PFSK-1 (cell line): Measurements from ENCODE around the gene NOL3.

Experiments used
- FOXP2 ChIP-seq: optimal IDR thresholded peaks from 2 replicates; pipeline ENCODE3; 2011; ENCODE audit warnings: borderline replicate concordance, control low read depth, inconsistent platforms; ENCODE audit not compliant: insufficient read depth; ENCODE audit errors: extremely low read length, extremely low read depth
- POLR2AphosphoS5 ChIP-seq: IDR thresholded peaks from 2 replicates; pipeline ENCODE4 v1.6.1; 2012; ENCODE audit warnings: low read depth, mild to moderate bottlenecking, control low read depth, low read length, moderate library complexity
- SIN3A ChIP-seq: IDR thresholded peaks from 2 replicates; pipeline ENCODE4 v1.6.1; 2012; ENCODE audit warnings: mild to moderate bottlenecking, low read length, moderate library complexity, borderline replicate concordance; ENCODE audit not compliant: insufficient read depth
- TAF1 ChIP-seq: IDR thresholded peaks from 2 replicates; pipeline ENCODE4 v1.6.1; 2012; ENCODE audit warnings: low read length, control low read depth, borderline replicate concordance; ENCODE audit not compliant: insufficient read depth
- TF ChIP-seq, protein P1 (sequence below), 2 experiments: IDR thresholded peaks; 2 replicates each; pipeline versions ENCODE4 v1.6.1 to v1.8.0; 2011 to 2012; ENCODE audit warnings: low read depth in 2 of 2, low read length in 2 of 2, control low read depth in 1 of 2, inconsistent platforms in 1 of 2, mild to moderate bottlenecking in 1 of 2, moderate library complexity in 1 of 2; ENCODE audit not compliant: insufficient read depth in 1 of 2

Gene NOL3

DNA sequence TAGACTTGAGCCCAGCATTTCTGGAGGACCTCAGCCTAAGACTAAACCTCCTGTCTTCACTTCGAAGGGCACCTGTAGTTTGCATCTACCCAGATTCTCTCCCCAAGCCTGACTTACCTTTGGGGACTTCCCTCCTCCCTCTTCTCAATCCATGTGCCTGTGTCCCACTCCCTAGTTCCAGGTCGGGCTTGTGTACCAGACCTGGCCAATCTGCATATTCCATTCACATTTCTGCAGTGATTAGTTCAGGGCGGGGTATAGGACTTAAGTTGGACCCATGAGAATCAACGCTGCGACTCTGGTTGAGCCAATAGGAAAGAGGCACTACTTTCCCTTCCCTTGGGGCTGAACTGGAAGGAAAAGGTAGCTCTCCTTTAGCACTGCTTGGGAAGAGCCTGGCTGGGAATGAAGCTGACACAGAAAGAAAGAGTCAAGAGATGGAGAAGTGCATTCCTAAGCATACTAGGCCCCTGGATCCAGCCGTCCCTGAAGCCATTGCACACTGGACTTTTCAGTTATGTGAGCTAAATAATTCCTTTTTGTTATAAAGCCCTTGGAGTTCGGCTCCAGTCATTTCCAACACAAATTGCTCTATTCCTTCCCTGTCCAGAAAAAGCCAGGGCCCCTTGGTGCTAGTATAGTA is 13.1 kb upstream of the NOL3 start:
- TF ChIP-seq SIN3A = no peak

DNA sequence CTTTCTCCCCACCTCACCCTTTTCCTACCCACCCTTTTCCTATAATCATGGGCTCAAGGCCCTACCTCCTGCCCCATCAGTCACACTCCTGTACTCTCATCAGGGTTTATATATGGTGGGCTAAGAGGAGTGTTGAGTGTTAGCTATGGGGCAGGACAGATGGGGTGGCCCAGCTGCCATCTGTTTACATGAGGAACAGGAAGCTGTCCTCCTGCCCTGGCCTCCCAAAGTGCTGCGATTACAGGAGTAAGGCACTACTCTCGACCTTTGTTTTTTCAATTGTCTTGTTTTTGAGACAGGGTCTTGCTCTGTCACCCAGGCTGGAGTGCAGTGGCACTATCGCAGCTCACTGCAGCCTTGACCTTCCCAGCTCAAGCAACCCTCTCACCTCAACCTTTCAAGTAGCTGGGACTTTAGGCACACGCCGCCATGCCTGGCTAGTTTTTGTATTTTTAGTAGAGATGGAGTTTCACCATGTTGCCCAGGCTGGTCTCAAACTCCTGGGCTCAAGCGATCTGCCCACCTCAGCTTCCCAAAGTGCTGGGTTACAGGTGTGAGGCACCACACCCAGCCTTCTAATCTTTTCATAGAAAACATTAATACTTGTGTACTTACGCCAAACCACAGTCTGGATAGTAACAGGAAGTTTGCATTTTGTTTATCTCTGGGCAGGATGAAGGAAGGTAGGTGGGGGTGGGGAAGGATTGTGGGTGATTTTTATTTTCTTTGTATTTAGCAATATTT is 12.3 kb upstream of the NOL3 start:
- no peak for TF ChIP-seq POLR2AphosphoS5
- TF ChIP-seq, protein P1, sequence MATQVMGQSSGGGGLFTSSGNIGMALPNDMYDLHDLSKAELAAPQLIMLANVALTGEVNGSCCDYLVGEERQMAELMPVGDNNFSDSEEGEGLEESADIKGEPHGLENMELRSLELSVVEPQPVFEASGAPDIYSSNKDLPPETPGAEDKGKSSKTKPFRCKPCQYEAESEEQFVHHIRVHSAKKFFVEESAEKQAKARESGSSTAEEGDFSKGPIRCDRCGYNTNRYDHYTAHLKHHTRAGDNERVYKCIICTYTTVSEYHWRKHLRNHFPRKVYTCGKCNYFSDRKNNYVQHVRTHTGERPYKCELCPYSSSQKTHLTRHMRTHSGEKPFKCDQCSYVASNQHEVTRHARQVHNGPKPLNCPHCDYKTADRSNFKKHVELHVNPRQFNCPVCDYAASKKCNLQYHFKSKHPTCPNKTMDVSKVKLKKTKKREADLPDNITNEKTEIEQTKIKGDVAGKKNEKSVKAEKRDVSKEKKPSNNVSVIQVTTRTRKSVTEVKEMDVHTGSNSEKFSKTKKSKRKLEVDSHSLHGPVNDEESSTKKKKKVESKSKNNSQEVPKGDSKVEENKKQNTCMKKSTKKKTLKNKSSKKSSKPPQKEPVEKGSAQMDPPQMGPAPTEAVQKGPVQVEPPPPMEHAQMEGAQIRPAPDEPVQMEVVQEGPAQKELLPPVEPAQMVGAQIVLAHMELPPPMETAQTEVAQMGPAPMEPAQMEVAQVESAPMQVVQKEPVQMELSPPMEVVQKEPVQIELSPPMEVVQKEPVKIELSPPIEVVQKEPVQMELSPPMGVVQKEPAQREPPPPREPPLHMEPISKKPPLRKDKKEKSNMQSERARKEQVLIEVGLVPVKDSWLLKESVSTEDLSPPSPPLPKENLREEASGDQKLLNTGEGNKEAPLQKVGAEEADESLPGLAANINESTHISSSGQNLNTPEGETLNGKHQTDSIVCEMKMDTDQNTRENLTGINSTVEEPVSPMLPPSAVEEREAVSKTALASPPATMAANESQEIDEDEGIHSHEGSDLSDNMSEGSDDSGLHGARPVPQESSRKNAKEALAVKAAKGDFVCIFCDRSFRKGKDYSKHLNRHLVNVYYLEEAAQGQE (IDR thresholded peaks at IDR 0.05; ENCODE audit: insufficient read depth in 1 of 2, low read depth in 2 of 2, low read length in 2 of 2) = no peak
- TF ChIP-seq FOXP2 = no peak
- no peak for TF ChIP-seq SIN3A
- no peak for TF ChIP-seq TAF1

DNA sequence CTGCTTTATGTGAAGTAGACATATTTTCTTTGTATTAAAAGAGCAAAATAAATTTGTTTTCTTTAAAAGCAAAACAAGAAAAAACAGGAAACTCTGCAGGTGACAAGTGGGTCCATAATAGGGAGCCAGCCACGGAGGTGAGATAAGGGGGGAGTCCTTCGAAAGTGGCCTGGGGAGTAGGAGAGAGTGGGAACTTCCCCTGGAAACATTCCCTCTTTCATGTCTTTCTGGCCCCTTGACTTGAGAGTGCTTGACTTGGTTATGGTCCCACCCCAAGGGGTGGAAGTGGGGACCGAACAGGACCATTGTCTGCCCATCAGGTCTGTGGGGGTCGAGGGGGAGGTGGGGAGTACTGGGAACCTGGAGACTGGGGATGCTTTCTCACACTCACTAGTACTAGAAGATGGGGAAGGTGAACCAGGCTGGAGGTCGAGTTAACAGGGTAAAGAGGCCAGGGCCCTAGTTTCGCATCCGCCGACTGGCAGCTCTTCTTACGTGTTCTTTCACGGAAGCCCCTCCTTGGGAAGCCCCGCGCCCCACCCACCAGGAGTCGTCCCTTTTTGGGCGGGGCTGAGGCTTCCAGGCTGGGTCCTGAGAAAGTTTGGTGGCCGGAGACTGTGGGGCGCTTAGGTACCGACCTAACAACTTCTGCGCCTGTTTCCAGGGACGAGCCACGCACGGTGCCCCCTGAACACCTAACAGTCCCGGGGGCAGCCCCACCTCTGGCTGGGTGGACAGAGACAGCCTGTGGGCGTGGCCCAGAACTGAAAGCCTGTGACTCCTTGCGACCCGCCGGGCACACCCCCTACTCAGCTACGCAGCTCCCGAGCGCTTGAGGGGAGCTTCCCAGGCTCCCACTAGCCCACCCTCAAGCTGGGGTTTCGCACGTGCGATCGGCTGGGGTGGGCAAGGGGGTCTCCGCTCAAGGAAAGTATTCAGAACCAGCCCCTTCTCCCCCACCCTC is 11.4 kb upstream of the NOL3 start:
- TF ChIP-seq SIN3A = peak; percentile 14; the same call in 1 of the 2 replicates
- TF ChIP-seq TAF1 = no peak
- no peak for TF ChIP-seq FOXP2
- no peak for TF ChIP-seq POLR2AphosphoS5
- TF ChIP-seq, protein P1 (IDR thresholded peaks at IDR 0.05; ENCODE audit: insufficient read depth in 1 of 2, low read depth in 2 of 2, low read length in 2 of 2) = 0 out of 4 replicates have a peak, but pooled peaks of 1 of the 2 experiments have one; percentile 7

DNA sequence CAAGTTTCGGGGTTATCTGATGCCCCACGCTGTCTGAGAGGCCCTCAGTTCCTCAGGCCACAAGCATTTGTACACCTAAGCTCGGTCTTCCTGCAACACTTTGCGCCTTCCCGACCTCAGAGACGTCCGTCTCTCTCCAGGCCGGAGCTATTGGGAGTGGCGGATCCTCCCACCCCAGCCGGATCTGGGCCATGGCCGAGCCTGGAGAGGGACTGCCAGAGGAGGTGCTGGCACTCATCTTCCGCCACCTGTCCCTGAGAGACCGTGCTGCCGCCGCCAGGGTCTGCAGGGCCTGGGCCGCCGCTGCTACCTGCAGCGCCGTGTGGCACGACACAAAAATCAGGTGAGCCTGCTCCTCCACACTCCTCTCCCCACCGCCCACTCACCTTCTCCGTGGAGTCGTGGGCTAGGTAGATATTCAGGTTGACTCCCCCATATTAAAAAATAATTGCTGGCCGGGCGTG is 8.7 kb upstream of the NOL3 start:
- TF ChIP-seq POLR2AphosphoS5 = no peak
- TF ChIP-seq SIN3A = no peak
- TF ChIP-seq TAF1 = no peak
- TF ChIP-seq, protein P1 (IDR thresholded peaks at IDR 0.05; ENCODE audit: insufficient read depth in 1 of 2, low read depth in 2 of 2, low read length in 2 of 2) = no peak
- TF ChIP-seq FOXP2 = no peak

DNA sequence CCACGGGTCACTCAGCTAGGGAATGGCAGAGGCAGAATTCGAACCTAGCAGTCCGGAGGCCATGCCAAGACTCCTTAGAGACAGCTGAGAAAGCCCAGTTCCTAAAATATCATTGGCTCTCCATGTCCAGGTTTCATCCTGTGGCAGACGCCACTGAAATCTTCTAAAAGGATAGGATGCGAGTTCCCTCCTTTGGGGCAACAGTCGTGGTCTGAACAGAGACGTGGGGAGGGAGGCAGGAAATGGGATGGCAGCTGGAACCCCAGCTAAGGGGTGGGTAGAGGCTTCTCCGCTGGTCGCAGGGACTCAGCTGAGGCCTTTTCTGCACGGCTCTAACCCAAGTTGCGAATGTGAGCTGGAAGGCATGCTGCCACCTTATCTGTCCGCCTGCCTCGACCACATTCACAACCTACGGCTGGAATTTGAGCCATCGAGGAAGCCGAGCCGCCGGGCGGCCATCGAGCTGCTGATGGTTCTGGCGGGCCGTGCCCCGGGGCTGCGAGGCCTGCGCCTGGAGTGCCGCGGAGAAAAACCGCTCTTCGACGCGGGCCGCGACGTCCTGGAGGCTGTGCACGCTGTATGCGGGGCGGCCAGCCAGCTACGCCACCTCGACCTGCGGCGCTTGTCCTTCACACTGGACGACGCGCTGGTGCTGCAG is 7.7 kb upstream of the NOL3 start:
- TF ChIP-seq SIN3A (no peak), FOXP2 (no peak), TAF1 (no peak), POLR2AphosphoS5 (no peak)
- TF ChIP-seq, protein P1 (IDR thresholded peaks at IDR 0.05; ENCODE audit: insufficient read depth in 1 of 2, low read depth in 2 of 2, low read length in 2 of 2) = no peak
